LNCaP clone FGC (cell line): ENCODE measurements around the gene CPLX1.

Source experiments
- DNase-seq: peaks from one replicate; pipeline ENCODE4 v3.0.0-alpha.2; 2011; ENCODE audit warnings: low read depth
- H3K4me3 ChIP-seq: 2 replicates; pipeline ENCODE4 v1.5.1; 2011; ENCODE audit warnings: mild to moderate bottlenecking, low read depth, low read length, control low read depth
- CTCF ChIP-seq: IDR thresholded peaks from 2 replicates; pipeline ENCODE4 v1.5.1; 2012; ENCODE audit warnings: mild to moderate bottlenecking; ENCODE audit not compliant: control insufficient read depth, insufficient read depth; ENCODE audit errors: extremely low read depth

CPLX1 gene

DNA sequence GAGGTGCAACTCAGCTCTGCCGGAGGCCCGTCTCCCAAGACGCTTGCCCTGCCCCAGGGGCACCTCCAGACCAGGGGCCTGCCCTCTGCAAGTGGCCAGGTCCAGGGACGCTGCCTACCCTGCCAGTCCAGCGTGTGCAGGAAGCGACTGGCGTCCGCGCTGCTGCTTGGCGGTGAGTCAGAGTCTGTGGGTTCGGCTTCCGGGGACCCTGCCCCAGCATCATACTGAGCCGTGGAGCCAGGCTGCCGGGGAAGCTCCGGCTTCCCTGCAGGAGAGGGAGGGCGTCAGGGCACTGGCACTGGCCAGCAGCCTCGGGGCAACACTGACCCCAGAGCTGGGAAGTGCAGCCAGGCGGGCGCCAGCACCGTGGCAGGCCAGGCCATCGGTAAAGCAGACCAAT is 42.5 kb upstream of the CPLX1 start:
- no peak for TF ChIP-seq CTCF
- no peak for DNase-seq
- H3K4me3 ChIP-seq: no peak overlapping the region

DNA sequence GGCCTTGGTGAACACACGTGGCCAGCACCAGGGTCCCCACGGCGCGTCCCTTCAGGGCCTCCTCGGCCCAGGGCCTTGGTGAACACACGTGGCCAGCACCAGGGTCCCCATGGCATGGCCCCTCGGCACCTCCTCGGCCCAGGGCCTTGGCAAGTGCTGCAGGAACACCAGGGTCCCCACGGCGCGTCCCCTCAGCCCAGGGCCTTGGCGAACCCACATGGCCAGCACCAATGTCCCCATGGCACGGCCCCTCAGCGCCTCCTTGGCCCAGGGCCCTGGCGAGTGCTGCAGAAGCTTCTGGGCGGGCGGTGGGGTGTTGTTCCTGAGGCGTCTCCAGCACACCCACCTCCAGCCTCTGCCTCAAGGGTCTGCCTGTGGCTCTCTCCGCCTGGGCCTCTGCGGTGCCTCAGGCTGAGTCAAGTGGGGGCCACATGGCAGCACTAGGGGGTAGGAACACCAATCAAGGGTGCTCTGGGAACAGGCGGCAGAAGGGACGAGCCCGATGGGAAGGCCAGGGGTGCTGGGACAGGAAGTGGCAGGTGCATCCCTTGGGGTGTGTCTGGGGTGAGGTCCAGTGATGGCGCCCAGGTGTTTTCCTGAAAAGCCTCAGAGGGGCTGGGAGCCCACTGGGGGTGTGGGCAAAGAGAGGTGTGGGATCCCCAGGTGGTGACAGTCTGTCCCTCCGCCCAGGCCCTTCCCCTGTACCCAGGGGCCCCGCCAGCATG is 41.8 kb upstream of the CPLX1 start:
- no peak overlapping the region for H3K4me3 ChIP-seq
- no peak for DNase-seq
- TF ChIP-seq CTCF: no peak

DNA sequence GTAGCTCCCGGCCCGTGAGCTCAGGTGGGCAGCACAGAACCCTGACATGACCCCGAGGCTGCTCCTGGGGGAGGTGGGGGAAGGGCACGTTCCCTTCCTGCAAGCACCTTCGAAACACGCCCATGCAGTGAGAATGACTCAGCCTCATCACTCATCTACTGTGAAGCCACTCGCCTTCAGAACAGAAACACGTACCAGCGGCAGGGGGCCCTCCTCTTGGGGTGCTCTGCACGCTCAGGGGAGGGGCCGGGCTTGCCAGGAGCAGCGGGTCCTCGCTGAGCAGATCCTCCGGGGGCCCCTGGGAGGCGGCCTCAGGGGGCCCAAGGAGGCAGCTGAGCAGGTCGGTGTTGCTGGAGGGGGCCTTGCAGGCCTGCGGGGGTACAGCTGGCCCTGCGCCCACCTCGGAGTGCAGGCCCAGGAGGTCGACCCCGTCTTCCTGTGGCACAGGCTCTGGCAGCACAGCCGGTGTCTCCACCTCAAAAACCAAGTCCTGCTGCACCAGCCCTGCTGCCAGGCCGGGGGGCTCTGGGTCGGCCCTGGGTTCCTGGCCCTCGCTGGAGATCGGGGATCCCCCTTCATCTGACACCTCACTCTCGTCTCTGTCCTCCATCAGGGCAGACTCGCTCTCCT is 40.9 kb upstream of the CPLX1 start:
- DNase-seq: no peak
- TF ChIP-seq CTCF: no peak
- H3K4me3 ChIP-seq: no peak overlapping the region

DNA sequence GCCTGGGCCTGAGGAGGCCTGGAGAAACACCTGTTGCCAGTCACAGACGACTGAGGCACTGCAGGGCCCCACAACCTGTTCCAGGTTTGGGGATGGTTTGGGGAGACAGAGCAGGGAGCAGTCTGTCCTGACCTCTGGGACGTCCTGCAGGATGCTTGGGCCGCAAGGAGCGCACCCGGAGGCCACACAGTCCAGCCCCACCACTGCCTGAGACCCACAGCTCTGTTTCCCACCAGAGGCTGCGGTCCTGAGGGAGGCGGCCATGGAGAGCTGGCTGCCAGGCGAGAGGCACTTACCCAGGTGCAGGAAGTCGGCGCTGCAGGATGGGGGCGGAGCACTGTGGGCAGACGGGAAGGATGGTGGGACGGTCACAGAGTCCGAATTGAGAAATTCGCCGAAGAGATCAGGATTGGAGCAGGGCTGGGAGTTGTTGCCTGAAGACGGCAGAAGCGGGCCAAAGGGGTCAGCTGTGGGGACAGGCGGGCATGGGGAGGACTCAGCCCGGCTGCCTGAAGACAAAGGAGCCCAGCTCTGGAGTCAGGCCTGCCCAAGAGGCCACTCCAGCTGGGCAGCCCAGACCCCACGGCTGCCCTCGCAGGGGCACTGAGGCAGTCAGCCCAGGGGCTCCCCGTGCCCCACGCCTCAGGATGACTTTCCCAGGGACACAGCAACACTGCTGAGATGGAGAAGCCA is 40.3 kb upstream of the CPLX1 start:
- no peak for TF ChIP-seq CTCF
- no peak for DNase-seq
- no peak overlapping the region for H3K4me3 ChIP-seq

- DNase-seq: no peak
- TF ChIP-seq CTCF: no peak
- no peak overlapping the region for H3K4me3 ChIP-seq
Observed at GRCh38 chr4:865572-865971, 39.6 kb upstream of the CPLX1 start.

DNA sequence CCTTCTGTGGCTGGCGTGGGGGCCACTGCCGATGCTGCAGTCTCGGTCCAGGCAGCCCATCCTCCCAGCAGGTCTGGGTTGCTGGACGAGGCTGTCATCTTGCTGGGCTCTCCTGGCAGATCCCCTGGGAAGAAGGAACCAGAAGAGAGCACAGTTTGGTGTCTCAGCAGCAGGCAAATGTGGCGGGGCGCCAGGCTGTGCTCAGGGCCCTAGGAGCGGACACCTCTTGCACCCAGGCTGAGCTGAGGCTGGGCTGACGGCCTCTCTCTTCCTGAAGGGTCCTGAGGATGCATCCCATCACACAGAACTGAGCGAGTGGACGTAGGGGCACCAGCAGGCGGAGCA is 39.2 kb upstream of the CPLX1 start:
- no peak overlapping the region for H3K4me3 ChIP-seq
- DNase-seq: no peak
- TF ChIP-seq CTCF: no peak
